HUES64 (cell line): Measurements from ENCODE around the gene SNED1.
"Not testable (repeated sequence)": the region's sequence is repeated elsewhere in the genome, so short reads cannot be mapped to it uniquely, and the experiment has no call there.

ENCODE experiments used
- H3K27ac ChIP-seq: 2 replicates; pipeline ENCODE4 v1.7.0; 2013; ENCODE audit warnings: low read depth, low read length, inconsistent platforms
- H3K27me3 ChIP-seq: 2 replicates; pipeline ENCODE4 v1.6.1; 2013; ENCODE audit warnings: mild to moderate bottlenecking, low read length; ENCODE audit not compliant: insufficient read depth
- H3K36me3 ChIP-seq: 2 replicates; pipeline ENCODE4 v1.6.1; 2013; ENCODE audit warnings: mild to moderate bottlenecking, low read length; ENCODE audit not compliant: insufficient read depth
- H3K4me1 ChIP-seq: 2 replicates; pipeline ENCODE4 v1.6.1; 2013; ENCODE audit warnings: mild to moderate bottlenecking, low read length, moderate library complexity; ENCODE audit not compliant: insufficient read depth
- H3K4me3 ChIP-seq: 2 replicates; pipeline ENCODE4 v1.5.1; 2013; ENCODE audit warnings: mild to moderate bottlenecking, low read length, moderate library complexity
- H3K9ac ChIP-seq: 2 replicates; pipeline ENCODE4 v1.6.1; 2013; ENCODE audit warnings: mild to moderate bottlenecking, low read depth, low read length
- H3K9me3 ChIP-seq: 2 replicates; pipeline ENCODE4 v1.6.1; 2013; ENCODE audit warnings: low read depth, low read length; ENCODE audit not compliant: insufficient read depth
- WGBS: fragments of 150-250, 120-280 bp; methylation state at CpG from one replicate; pipeline ENCODE4 v1.1.7; 2013; ENCODE audit warnings: missing lambda C conversion rate; 5-methylcytosine and 5-hydroxymethylcytosine counted together

Gene SNED1

DNA sequence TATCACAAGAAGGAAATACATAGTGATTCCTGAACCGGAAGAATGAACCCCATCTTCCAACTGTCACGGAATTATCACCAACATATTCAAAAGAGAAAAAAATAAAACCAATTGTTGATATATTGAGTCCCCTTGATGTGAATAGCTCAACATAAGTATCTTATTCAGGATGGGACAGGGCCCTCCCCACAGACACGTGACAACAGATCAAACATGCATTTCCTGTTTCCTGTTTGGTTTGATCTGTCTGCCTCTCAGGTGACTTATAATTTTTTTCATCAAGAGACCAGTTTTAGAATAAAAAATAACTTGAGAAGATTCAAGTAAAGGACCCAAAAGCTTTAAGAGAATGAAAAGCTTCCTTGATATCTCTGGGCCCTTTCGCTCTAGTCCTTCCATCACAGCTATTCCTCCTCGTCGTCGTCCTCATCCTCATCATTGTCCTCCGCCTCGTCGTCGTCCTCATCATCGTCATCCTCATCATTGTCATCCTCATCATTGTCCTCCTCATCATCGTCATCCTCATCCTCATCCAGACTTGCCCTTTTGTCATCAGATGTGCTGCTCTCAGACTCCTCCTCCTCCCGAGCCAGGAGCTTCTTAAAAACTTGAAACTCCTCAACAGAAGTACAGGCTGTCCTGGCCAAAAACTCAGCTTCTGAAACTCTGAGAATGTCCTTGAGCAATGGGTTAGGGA, 97.3 kb downstream of the SNED1 start:
- 94% methylated on average over 13 of the region's 14 CpGs for WGBS
- H3K9me3 ChIP-seq, result no peaks in the 10 kb centered on the region
- peaks cover 85% of the 10 kb centered on the region for H3K36me3 ChIP-seq
- H3K9ac ChIP-seq, result no peak overlapping the region
- no peak overlapping the region for H3K27ac ChIP-seq
- H3K27me3 ChIP-seq, result no peaks in the 10 kb centered on the region
- H3K4me3 ChIP-seq, result no peak overlapping the region
- H3K4me1 ChIP-seq, result peaks cover 12% of the 10 kb centered on the region

GRCh38 chr2:241096979-241097378, 98.6 kb downstream of the SNED1 start:
- Histone ChIP-seq H3K9me3 (no peaks in the 10 kb centered on the region), H3K9ac (no peak overlapping the region), H3K4me3 (no peak overlapping the region), H3K4me1 (peaks cover 12% of the 10 kb centered on the region), H3K27me3 (no peaks in the 10 kb centered on the region), H3K27ac (no peak overlapping the region), H3K36me3 (peaks cover 75% of the 10 kb centered on the region)
- 95% methylated on average over 8 of the region's 8 CpGs for WGBS

GRCh38 chr2:241099246-241099645, 100.8 kb downstream of the SNED1 start:
- H3K27me3 ChIP-seq, result no peaks in the 10 kb centered on the region
- no peak overlapping the region for H3K4me3 ChIP-seq
- WGBS, result 93% methylated on average over 5 of the region's 5 CpGs
- peaks cover 54% of the 10 kb centered on the region for H3K36me3 ChIP-seq
- H3K9me3 ChIP-seq, result no peaks in the 10 kb centered on the region
- no peak overlapping the region for H3K9ac ChIP-seq
- peaks cover 9% of the 10 kb centered on the region for H3K4me1 ChIP-seq
- H3K27ac ChIP-seq, result no peak overlapping the region

GRCh38 chr2:241102239-241102803, 103.9 kb downstream of the SNED1 start, which contains the start of gene MTERF4:
Gene MTERF4, minus strand, starts transcription at chr2:241102287. Its CDS starts 14 bp downstream, at chr2:241102273.
- WGBS, result under 1% methylated on average over 56 of the region's 56 CpGs
- peak within 1 kb of the TSS; percentile 83 for H3K27ac ChIP-seq
- H3K36me3 ChIP-seq, result peaks cover 38% of the 10 kb centered on the region
- H3K4me3 ChIP-seq, result peak within 1 kb of the TSS; percentile 82
- no peaks in the 10 kb centered on the region for H3K9me3 ChIP-seq
- H3K27me3 ChIP-seq, result no peaks in the 10 kb centered on the region
- peak within 1 kb of the TSS; percentile 84 for H3K9ac ChIP-seq
- 0 out of 2 replicates have a peak, but pooled peaks cover 3% of the 10 kb centered on the region for H3K4me1 ChIP-seq

DNA sequence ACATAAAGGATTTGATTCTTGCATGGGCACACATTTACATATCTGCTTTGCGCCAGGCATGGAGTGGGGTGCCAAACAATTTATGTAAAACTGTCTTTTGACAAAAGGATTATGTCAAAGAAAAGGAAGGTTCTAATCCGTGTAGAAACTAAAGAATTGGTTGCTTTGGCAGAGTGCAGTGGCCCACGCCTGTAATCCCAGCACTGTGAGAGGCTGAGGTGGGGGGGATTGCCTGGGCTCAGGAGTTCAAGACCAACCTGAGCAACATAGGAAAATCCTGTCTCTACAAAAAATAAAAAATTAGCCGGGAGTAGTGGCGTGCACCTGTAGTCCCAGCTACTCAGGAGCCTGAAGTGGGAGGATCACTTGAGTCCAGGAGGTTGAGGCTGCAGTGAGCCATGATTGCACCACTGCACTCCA, 104.8 kb downstream of the SNED1 start:
- WGBS, result 52% methylated on average over 5 of the region's 5 CpGs
- Histone ChIP-seq H3K4me1 (0 out of 2 replicates have a peak, but pooled peaks cover 3% of the 10 kb centered on the region), H3K9ac (peak overlapping the region; percentile 84), H3K9me3 (no peaks in the 10 kb centered on the region), H3K36me3 (peaks cover 33% of the 10 kb centered on the region), H3K4me3 (peak overlapping the region; percentile 82), H3K27me3 (no peaks in the 10 kb centered on the region), H3K27ac (0 out of 2 replicates have a peak overlapping the region, but pooled peaks have one; percentile 83)

- H3K27ac ChIP-seq, H3K4me3 ChIP-seq, H3K9me3 ChIP-seq, H3K27me3 ChIP-seq, H3K4me1 ChIP-seq, H3K9ac ChIP-seq: not testable (repeated sequence)
- H3K36me3 ChIP-seq, result peaks cover 22% of the 10 kb centered on the region
- 92% methylated on average over 10 of the region's 10 CpGs for WGBS
Observed at GRCh38 chr2:241104611-241105010, 106.2 kb downstream of the SNED1 start.

GRCh38 chr2:241105641-241106040, 107.2 kb downstream of the SNED1 start:
- Histone ChIP-seq H3K27ac (no peak overlapping the region), H3K36me3 (peaks cover 16% of the 10 kb centered on the region), H3K4me3 (no peak overlapping the region), H3K9me3 (no peaks in the 10 kb centered on the region), H3K27me3 (no peaks in the 10 kb centered on the region), H3K9ac (no peak overlapping the region), H3K4me1 (0 out of 2 replicates have a peak, but pooled peaks cover 3% of the 10 kb centered on the region)
- 80% methylated on average over 3 of the region's 3 CpGs for WGBS

DNA sequence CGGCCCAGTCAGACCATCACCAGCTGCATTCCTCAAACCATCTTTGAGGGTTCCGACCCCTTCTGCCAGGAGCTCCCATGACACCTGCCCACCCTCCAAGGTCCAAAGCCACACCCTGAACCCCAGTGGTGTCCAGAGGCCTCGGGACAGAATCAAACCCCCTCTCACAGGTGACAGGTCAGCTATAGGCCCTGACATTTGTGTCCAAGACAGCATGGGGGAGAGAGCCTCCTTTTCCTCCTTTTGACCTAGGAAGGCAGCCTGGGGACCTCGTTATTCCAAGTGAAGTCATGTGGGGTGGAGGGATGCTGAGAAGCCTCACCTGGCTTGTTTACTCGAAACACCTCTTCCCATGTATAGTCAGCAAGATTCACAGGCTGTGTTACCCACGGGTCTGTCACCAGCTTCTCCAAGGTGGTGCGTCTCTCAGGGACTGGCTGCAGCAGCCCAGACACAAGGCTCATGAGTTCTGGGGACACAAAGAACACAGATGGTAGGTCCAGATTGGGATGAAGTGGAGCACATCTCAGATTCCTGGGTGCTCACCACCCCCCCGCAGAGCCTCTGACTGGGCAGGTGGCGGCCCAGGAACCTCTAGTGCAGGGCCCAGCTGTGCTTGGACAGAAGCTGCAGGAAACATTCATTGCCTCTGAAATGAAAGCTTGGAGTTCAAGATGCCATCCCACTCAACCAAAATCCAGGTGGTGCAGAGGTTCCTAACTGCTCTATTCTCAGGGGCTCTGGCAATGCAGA, 108.8 kb downstream of the SNED1 start:
- H3K36me3 ChIP-seq, result peaks cover 16% of the 10 kb centered on the region
- WGBS, result 95% methylated on average over 9 of the region's 9 CpGs
- H3K27me3 ChIP-seq, result no peaks in the 10 kb centered on the region
- H3K4me3 ChIP-seq, result no peak overlapping the region
- no peak overlapping the region for H3K27ac ChIP-seq
- H3K4me1 ChIP-seq, result 0 out of 2 replicates have a peak, but pooled peaks cover 3% of the 10 kb centered on the region
- H3K9me3 ChIP-seq, result no peaks in the 10 kb centered on the region
- H3K9ac ChIP-seq, result no peak overlapping the region

DNA sequence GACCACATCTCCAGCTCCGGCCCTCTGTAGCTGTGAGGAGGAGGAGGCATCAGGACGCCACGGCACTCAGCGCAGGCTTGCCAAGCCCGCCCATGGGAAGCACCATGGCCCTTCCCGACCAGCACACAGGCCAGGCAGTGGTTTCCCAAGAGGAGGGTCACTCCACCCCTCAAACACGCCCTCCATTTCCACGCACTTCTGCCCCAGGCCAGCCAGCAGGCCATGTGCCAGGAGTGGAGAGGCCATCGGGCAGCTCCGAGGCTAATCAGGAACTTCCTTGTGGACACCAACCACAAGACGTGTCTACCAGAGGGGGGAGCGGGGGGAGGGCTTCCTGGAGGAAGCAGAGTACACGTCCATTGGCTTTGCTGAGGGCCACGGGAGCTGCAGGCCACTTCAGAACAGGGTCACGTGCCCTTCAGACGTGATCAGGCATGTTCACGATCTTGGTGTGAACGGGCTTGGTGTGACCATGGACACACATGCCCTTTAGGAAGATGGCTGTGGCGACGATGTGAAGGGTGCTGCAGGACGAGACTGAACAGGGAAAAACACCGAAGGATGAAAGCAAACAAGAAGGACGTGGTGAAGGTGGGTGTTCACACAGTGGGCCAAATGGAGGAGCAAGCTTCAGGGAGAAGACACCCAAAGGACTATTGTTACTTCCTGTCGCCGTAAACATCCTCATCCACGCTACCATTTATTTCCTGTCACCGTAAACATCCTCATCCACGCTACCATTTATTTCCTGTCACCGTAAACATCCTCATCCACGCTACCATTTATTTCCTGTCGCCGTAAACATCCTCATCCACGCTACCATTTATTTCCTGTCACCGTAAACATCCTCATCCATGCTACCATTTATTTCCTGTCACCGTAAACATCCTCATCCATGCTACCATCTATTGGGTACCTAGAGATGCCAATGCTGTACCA, 110.1 kb downstream of the SNED1 start:
- Histone ChIP-seq H3K4me3 (no peak overlapping the region), H3K27ac (no peak overlapping the region), H3K9ac (no peak overlapping the region), H3K9me3 (no peaks in the 10 kb centered on the region), H3K4me1 (no peaks in the 10 kb centered on the region), H3K36me3 (peaks cover 26% of the 10 kb centered on the region), H3K27me3 (no peaks in the 10 kb centered on the region)
- 92% methylated on average over 35 of the region's 35 CpGs for WGBS

DNA sequence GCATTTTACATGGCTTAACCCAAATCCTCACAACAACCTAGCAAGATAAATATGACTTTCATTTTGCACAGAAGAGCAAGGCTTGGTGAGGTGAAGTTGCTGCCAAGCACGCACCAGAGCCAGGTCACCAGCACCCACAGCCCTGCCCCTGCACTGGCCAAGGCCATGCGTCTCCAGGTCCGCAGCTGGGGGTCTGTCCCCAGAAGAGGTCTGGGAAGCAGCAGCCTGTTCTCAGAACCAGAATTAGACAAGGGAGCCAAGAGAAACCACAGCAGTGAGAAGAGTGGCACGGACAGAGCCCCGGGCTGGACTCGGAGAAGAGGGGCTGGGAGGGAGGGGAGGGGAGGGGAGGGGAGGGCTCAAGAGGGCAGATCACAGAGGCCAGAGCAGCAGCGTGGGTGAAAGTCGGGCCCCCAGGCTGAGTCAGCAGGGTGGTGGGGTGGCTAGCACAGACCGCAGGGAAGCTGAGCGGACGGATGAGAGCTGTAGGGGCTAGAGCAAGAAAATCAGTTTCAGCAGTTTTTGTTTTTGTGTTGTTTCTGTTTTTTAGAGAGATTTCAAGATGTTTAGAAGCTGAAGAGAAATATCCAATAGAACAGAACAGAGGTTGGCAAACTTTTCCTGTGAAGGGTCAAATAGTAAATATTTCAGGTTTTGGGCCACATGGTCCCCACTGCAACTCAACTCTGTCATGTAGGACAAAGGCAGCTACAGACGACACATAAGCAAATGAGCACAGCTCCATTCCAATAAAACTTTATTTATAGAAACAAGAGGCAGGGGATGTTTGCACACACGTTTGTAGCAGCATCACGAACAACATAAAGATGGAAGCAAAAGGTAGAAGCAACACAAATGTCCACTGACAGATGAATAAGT, 111.0 kb downstream of the SNED1 start:
- Histone ChIP-seq H3K4me3 (no peak overlapping the region), H3K27ac (no peak overlapping the region), H3K9ac (no peak overlapping the region), H3K9me3 (no peaks in the 10 kb centered on the region), H3K4me1 (no peaks in the 10 kb centered on the region), H3K36me3 (peaks cover 35% of the 10 kb centered on the region), H3K27me3 (no peaks in the 10 kb centered on the region)
- WGBS, result 93% methylated on average over 14 of the region's 14 CpGs
